Measurements from ENCODE around the gene XYLT1.

The XYLT1 gene

GRCh38 chr16:17371299-17371698 is 99.5 kb downstream of the XYLT1 start:
- TF ChIP-seq, protein P1, sequence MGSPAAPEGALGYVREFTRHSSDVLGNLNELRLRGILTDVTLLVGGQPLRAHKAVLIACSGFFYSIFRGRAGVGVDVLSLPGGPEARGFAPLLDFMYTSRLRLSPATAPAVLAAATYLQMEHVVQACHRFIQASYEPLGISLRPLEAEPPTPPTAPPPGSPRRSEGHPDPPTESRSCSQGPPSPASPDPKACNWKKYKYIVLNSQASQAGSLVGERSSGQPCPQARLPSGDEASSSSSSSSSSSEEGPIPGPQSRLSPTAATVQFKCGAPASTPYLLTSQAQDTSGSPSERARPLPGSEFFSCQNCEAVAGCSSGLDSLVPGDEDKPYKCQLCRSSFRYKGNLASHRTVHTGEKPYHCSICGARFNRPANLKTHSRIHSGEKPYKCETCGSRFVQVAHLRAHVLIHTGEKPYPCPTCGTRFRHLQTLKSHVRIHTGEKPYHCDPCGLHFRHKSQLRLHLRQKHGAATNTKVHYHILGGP (tag by site-specific recombination; IDR thresholded peaks at IDR 0.05) = no peak
- TF ChIP-seq GLI2 (tag by site-specific recombination; IDR thresholded peaks at IDR 0.05; ENCODE audit: borderline replicate concordance, low read depth) (no peak), KLF7 (tag by site-specific recombination; IDR thresholded peaks at IDR 0.05; ENCODE audit: borderline replicate concordance) (no peak), ZNF664 (tag by site-specific recombination; IDR thresholded peaks at IDR 0.05) (no peak), ZNF510 (tag by site-specific recombination; IDR thresholded peaks at IDR 0.05; ENCODE audit: insufficient replicate concordance) (no peak), HOXA7 (CRISPR knock-in tag; IDR thresholded peaks at IDR 0.05; ENCODE audit: borderline replicate concordance) (no peak), SALL2 (tag by site-specific recombination; IDR thresholded peaks at IDR 0.05; ENCODE audit: borderline replicate concordance) (no peak), PRDM10 (tag by site-specific recombination; IDR thresholded peaks at IDR 0.05) (no peak), SCRT1 (tag by site-specific recombination; IDR thresholded peaks at IDR 0.05; ENCODE audit: borderline replicate concordance) (no peak), ZNF175 (tag by site-specific recombination; IDR thresholded peaks at IDR 0.05) (no peak), ZNF2 (tag by site-specific recombination; IDR thresholded peaks at IDR 0.05) (no peak), ZBTB7A (tag by site-specific recombination; IDR thresholded peaks at IDR 0.05; ENCODE audit: low read depth) (no peak), ZNF571 (tag by site-specific recombination; IDR thresholded peaks at IDR 0.05) (no peak), ZNF266 (tag by site-specific recombination; IDR thresholded peaks at IDR 0.05; ENCODE audit: low read depth) (no peak), ZNF692 (tag by site-specific recombination; IDR thresholded peaks at IDR 0.05) (no peak)
- no peaks in the 10 kb centered on the region for H3K36me3 ChIP-seq (ENCODE audit: control insufficient read depth in 2 of 2, insufficient read depth in 1 of 2, low read length in 2 of 2)
- no peak overlapping the region for H3K4me3 ChIP-seq (ENCODE audit: low read depth, low read length)
- POLR2A ChIA-PET = no interaction called here
- no peak overlapping the region for H3K27ac ChIP-seq (ENCODE audit: extremely low read depth, low read depth, low read length)
- CTCF ChIA-PET = no interaction called here
- H3K4me1 ChIP-seq (ENCODE audit: control insufficient read depth, insufficient read depth, low read length) = no peaks in the 10 kb centered on the region
- no peaks in the 10 kb centered on the region for H3K9me3 ChIP-seq (ENCODE audit: control insufficient read depth, insufficient read depth, low read depth, low read length)

- no peaks in the 10 kb centered on the region for H3K4me1 ChIP-seq (ENCODE audit: control insufficient read depth, insufficient read depth, low read length)
Observed at GRCh38 chr16:17370731-17371285, 100.0 kb downstream of the XYLT1 start.

More at GRCh38 chr16:17370731-17371285, 100.0 kb downstream of the XYLT1 start:
- CTCF ChIA-PET = no interaction called here
- no peak for TF ChIP-seq ZNF521 (tag by site-specific recombination; IDR thresholded peaks at IDR 0.05)
- no peak for TF ChIP-seq MEIS1 (CRISPR knock-in tag; IDR thresholded peaks at IDR 0.05; ENCODE audit: borderline replicate concordance)
- no peak for TF ChIP-seq ZNF274 (IDR thresholded peaks at IDR 0.05; ENCODE audit: low read length)
- no peak for TF ChIP-seq ZNF274 (tag by site-specific recombination; IDR thresholded peaks at IDR 0.05; ENCODE audit: borderline replicate concordance)
- TF ChIP-seq ZNF214 (tag by site-specific recombination; IDR thresholded peaks at IDR 0.05; ENCODE audit: borderline replicate concordance) = no peak
- no peak for TF ChIP-seq RBAK (tag by site-specific recombination; IDR thresholded peaks at IDR 0.05)
- TF ChIP-seq ZNF529 (tag by site-specific recombination; IDR thresholded peaks at IDR 0.05; ENCODE audit: insufficient replicate concordance) = no peak
- no peak for TF ChIP-seq ZNF600 (tag by site-specific recombination; IDR thresholded peaks at IDR 0.05)
- TF ChIP-seq ZNF571 (tag by site-specific recombination; IDR thresholded peaks at IDR 0.05) = no peak
- no peak for TF ChIP-seq ZNF2 (tag by site-specific recombination; IDR thresholded peaks at IDR 0.05)
- no peak for TF ChIP-seq ZNF37A (tag by site-specific recombination; IDR thresholded peaks at IDR 0.05)
- Histone ChIP-seq H3K4me3 (ENCODE audit: low read depth, low read length) (no peak overlapping the region), H3K27ac (ENCODE audit: extremely low read depth, low read depth, low read length) (no peak overlapping the region), H3K36me3 (ENCODE audit: control insufficient read depth in 2 of 2, insufficient read depth in 1 of 2, low read length in 2 of 2) (no peaks in the 10 kb centered on the region), H3K9me3 (ENCODE audit: control insufficient read depth, insufficient read depth, low read depth, low read length) (no peaks in the 10 kb centered on the region)
- POLR2A ChIA-PET = no interaction called here

Data from HEK293 (cell line).